Measurements from ENCODE around the gene MRTFB.

DNA sequence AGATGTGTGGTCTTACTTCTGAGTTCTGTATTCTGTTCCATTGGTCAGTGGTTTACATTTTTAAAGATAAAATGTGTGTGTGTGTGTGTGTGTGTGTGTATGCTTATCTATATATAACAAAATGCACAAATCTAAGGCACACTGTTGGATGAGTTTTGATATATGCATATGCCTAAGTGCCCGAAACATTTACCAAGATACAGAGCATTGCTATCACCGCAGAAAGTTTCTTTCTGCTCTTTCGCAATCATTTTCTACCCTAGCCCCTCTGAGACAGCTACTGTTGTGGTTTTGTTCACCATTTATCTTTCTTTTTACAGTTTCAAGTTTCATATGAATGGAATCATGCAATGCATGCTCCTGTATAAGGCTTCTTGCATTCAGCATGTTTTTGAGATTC is 97.0 kb downstream of the MRTFB start:
- TF ChIP-seq, protein P1, sequence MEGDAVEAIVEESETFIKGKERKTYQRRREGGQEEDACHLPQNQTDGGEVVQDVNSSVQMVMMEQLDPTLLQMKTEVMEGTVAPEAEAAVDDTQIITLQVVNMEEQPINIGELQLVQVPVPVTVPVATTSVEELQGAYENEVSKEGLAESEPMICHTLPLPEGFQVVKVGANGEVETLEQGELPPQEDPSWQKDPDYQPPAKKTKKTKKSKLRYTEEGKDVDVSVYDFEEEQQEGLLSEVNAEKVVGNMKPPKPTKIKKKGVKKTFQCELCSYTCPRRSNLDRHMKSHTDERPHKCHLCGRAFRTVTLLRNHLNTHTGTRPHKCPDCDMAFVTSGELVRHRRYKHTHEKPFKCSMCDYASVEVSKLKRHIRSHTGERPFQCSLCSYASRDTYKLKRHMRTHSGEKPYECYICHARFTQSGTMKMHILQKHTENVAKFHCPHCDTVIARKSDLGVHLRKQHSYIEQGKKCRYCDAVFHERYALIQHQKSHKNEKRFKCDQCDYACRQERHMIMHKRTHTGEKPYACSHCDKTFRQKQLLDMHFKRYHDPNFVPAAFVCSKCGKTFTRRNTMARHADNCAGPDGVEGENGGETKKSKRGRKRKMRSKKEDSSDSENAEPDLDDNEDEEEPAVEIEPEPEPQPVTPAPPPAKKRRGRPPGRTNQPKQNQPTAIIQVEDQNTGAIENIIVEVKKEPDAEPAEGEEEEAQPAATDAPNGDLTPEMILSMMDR (conservative IDR thresholded peaks at IDR 0.05; ENCODE audit: low read depth in 2 of 2), result no peak
- TF ChIP-seq POLR2AphosphoS5 (IDR thresholded peaks at IDR 0.05; ENCODE audit: low read depth) (no peak), JUNB (IDR thresholded peaks at IDR 0.05; ENCODE audit: unreplicated experiment) (no peak), EZH2 (IDR thresholded peaks at IDR 0.05; ENCODE audit: low read depth, unreplicated experiment) (no peak), EZH2phosphoT487 (IDR thresholded peaks at IDR 0.05; ENCODE audit: unreplicated experiment) (no peak)
- TF ChIP-seq, protein P2, sequence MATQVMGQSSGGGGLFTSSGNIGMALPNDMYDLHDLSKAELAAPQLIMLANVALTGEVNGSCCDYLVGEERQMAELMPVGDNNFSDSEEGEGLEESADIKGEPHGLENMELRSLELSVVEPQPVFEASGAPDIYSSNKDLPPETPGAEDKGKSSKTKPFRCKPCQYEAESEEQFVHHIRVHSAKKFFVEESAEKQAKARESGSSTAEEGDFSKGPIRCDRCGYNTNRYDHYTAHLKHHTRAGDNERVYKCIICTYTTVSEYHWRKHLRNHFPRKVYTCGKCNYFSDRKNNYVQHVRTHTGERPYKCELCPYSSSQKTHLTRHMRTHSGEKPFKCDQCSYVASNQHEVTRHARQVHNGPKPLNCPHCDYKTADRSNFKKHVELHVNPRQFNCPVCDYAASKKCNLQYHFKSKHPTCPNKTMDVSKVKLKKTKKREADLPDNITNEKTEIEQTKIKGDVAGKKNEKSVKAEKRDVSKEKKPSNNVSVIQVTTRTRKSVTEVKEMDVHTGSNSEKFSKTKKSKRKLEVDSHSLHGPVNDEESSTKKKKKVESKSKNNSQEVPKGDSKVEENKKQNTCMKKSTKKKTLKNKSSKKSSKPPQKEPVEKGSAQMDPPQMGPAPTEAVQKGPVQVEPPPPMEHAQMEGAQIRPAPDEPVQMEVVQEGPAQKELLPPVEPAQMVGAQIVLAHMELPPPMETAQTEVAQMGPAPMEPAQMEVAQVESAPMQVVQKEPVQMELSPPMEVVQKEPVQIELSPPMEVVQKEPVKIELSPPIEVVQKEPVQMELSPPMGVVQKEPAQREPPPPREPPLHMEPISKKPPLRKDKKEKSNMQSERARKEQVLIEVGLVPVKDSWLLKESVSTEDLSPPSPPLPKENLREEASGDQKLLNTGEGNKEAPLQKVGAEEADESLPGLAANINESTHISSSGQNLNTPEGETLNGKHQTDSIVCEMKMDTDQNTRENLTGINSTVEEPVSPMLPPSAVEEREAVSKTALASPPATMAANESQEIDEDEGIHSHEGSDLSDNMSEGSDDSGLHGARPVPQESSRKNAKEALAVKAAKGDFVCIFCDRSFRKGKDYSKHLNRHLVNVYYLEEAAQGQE (IDR thresholded peaks at IDR 0.05; ENCODE audit: unreplicated experiment), result no peak
